Measurements from ENCODE around the gene CCNY.

GRCh38 chr10:35396560-35397434 lies 60.5 kb downstream of the CCNY start:
- TF ChIP-seq CTCF (IDR thresholded peaks at IDR 0.05; ENCODE audit: poor library complexity) (no peak), EZH2 (IDR thresholded peaks at IDR 0.05; ENCODE audit: borderline replicate concordance) (no peak), EZH2phosphoT487 (IDR thresholded peaks at IDR 0.05; ENCODE audit: low read depth, severe bottlenecking, unreplicated experiment) (no peak)

Measured in hepatocyte (in vitro differentiated cells).